Bronchial epithelial cell (primary cell): ENCODE results near the gene SLC35D1. TPM values are rescaled to one million over a fixed set of nuclear protein-coding genes. Genes with fewer than 3 reads are reported as not detected.
A peak's percentile ranks its signal among the peaks of the same experiment; 100 is the strongest.
"Not testable (repeated sequence)": the region's sequence is repeated elsewhere in the genome, so short reads cannot be mapped to it uniquely, and the experiment has no call there.

ENCODE experiments used
- DNase-seq: peaks from one replicate; pipeline ENCODE4 v3.0.0-alpha.2; 2010; ENCODE audit warnings: low read depth
- FAIRE-seq: peaks from 2 replicates; lab custom pipeline; 2011; peaks lifted over from hg19 to GRCh38; lab: Jason Lieb, UNC
- H3K27me3 ChIP-seq: 2 replicates; pipeline ENCODE4 v1.5.1; 2011; ENCODE audit warnings: low read length; ENCODE audit not compliant: control insufficient read depth, insufficient read depth
- H3K36me3 ChIP-seq: 2 replicates; pipeline ENCODE4 v1.5.1; 2011; ENCODE audit warnings: low read length; ENCODE audit not compliant: control insufficient read depth, insufficient read depth
- H3K4me3 ChIP-seq: 2 replicates; pipeline ENCODE4 v1.5.1; 2011; ENCODE audit warnings: mild to moderate bottlenecking, low read depth, low read length, control low read depth
- CTCF ChIP-seq: IDR thresholded peaks from 2 replicates; pipeline ENCODE4 v1.5.1; 2011; ENCODE audit warnings: mild to moderate bottlenecking, moderate library complexity, low read length, control low read depth, inconsistent platforms; ENCODE audit not compliant: insufficient read depth, severe bottlenecking
- total RNA-seq: library from RNA; depleted of rRNA; stranded (reverse); fragments of >200 nt; gene quantifications from 2 replicates; pipeline ENCODE4 v1.2.1, GENCODE V29; 2014

Gene SLC35D1
- total RNA-seq, 1 donor from 2014 or later, result 9.5 TPM

- FAIRE-seq, result no peak
- no peak for DNase-seq
- Histone ChIP-seq H3K27me3 (no peaks in the 10 kb centered on the region), H3K4me3 (no peak overlapping the region), H3K36me3 (peaks cover 6% of the 10 kb centered on the region)
- TF ChIP-seq CTCF, result no peak
These were observed 69.5 kb downstream of the SLC35D1 start for GRCh38 chr1:66984491-66984890.

GRCh38 chr1:66982561-66983260 is 71.2 kb downstream of the SLC35D1 start:
- no peak for FAIRE-seq
- no peak for DNase-seq
- no peak overlapping the region for H3K4me3 ChIP-seq
- no peak for TF ChIP-seq CTCF
- H3K36me3 ChIP-seq, result peaks cover 8% of the 10 kb centered on the region
- no peaks in the 10 kb centered on the region for H3K27me3 ChIP-seq

- TF ChIP-seq CTCF, result no peak
- Histone ChIP-seq H3K4me3 (no peak overlapping the region), H3K36me3 (peaks cover 8% of the 10 kb centered on the region), H3K27me3 (no peaks in the 10 kb centered on the region)
- DNase-seq (no peak), FAIRE-seq (no peak)
These were observed 72.3 kb downstream of the SLC35D1 start for GRCh38 chr1:66981679-66982078.

- FAIRE-seq, result no peak
- DNase-seq, result peak; percentile 55
- Histone ChIP-seq H3K4me3 (no peak overlapping the region), H3K27me3 (no peaks in the 10 kb centered on the region), H3K36me3 (peaks cover 8% of the 10 kb centered on the region)
- TF ChIP-seq CTCF, result no peak
These were observed 73.1 kb downstream of the SLC35D1 start for GRCh38 chr1:66980745-66981367.

- DNase-seq, H3K4me3 ChIP-seq, FAIRE-seq: not testable (repeated sequence)
These were observed 74.3 kb downstream of the SLC35D1 start for GRCh38 chr1:66979621-66980020.

GRCh38 chr1:66978201-66978600 is 75.7 kb downstream of the SLC35D1 start:
- no peak overlapping the region for H3K4me3 ChIP-seq
- no peak for TF ChIP-seq CTCF
- peaks cover 6% of the 10 kb centered on the region for H3K36me3 ChIP-seq
- FAIRE-seq (no peak), DNase-seq (no peak)
- H3K27me3 ChIP-seq, result no peaks in the 10 kb centered on the region

More at GRCh38 chr1:66979621-66980020, 74.3 kb downstream of the SLC35D1 start:
- not testable (repeated sequence) for H3K27me3 ChIP-seq, H3K36me3 ChIP-seq
